COR-L47 (cell line): ENCODE measurements around the gene NKD1.

Source experiments
- DNase-seq: peaks from one replicate; lab custom pipeline; 2025; lab: John Stamatoyannopoulos, UW

The NKD1 gene

GRCh38 chr16:50696126-50696525 lies 147.9 kb downstream of the NKD1 start:
- DNase-seq = no peak

GRCh38 chr16:50696575-50697420 lies 148.6 kb downstream of the NKD1 start:
- DNase-seq = no peak

GRCh38 chr16:50697421-50697715 lies 149.2 kb downstream of the NKD1 start:
- DNase-seq = no peak

DNA sequence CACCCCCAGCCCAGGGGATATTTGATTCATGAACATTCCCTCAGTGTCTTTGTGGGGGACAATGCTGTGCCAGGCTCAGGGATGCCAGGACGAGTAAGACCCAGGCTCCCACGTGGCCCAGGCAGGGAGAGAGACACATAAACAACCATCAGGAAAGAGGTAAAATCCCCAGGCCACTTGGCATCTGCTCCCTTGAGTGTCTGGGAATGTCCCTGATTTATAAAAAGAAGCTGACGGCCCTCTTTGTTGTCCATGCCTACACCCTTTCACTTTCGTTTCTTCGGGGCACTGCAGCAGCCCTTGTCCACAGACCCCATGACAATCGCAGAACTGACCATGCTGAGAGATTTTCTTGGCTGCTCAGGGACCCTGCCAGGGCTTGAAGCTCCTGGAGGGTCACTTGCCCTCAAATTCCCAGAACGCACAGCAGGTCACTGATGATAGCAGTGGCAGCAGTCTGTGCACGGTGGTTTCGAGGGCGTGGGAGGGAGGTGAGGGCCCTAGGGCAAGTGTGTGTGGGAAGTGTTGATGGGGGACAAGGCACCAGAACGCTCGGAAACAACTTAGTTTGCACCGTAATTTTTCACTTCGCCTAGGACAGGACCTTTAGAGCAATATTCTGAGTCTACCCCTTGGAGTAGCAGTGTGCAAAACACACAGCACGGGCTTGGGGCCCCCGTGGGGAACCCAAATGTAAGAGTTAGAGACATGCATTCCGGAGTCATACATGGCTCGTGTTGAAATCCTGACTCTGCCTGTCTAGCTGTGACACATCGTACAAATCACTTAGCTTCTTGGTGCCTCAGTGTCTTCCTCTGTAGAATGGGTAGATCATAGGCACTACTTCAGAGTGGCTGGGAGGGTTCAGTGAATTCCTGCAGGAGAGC lies 149.9 kb downstream of the NKD1 start:
- DNase-seq = no peak
